CD4-positive, alpha-beta memory T cell (primary cell): Measurements from ENCODE around the gene ASIC3. TPM values are rescaled to one million over a fixed set of nuclear protein-coding genes. Genes with fewer than 3 reads are reported as not detected.

Experiments used
- CTCF ChIA-PET: fragments of 350-600 bp; sonication (Branson Sonifier 250); formaldehyde crosslinking; loops from one replicate; lab custom pipeline; 2021; ENCODE audit warnings: inconsistent platforms; ENCODE audit not compliant: partially characterized antibody; lab: Charles Lee
- POLR2A ChIA-PET: fragments of 350-600 bp; sonication (Branson Sonifier 250); formaldehyde crosslinking; loops from one replicate; lab custom pipeline; 2021; ENCODE audit not compliant: partially characterized antibody; lab: Charles Lee
- DNase-seq, 5 donors: peaks; one replicate each; pipeline versions ENCODE4 v3.0.0 to v3.0.0-alpha.2; 2020 to 2022; ENCODE audit warnings: mixed read lengths in 1 of 5
- H3K27ac ChIP-seq: one replicate; pipeline ENCODE4 v1.7.0; 2013; ENCODE audit warnings: low read depth, low read length
- H3K27me3 ChIP-seq: 2 replicates; pipeline ENCODE4 v1.7.0; 2013; ENCODE audit warnings: mild to moderate bottlenecking, low read length, moderate library complexity; ENCODE audit not compliant: insufficient read depth
- H3K36me3 ChIP-seq: 2 replicates; pipeline ENCODE4 v1.7.0; 2013; ENCODE audit warnings: mild to moderate bottlenecking, low read length, moderate library complexity; ENCODE audit not compliant: insufficient read depth
- H3K4me1 ChIP-seq: 2 replicates; pipeline ENCODE4 v1.7.0; 2013; ENCODE audit warnings: mild to moderate bottlenecking, low read length, moderate library complexity; ENCODE audit not compliant: insufficient read depth
- H3K4me3 ChIP-seq, 2 donors: one replicate each; pipeline ENCODE4 v1.7.0; 2013; ENCODE audit warnings: low read length in 2 of 2, mild to moderate bottlenecking in 1 of 2
- H3K9me3 ChIP-seq, 2 donors: one replicate each; pipeline ENCODE4 v1.7.0; 2013; ENCODE audit warnings: low read length in 2 of 2, control low read depth in 1 of 2; ENCODE audit not compliant: control insufficient read depth in 1 of 2
- H3K27ac Mint-ChIP-seq, 7 donors: one replicate each; pipeline ENCODE4 v1.8.0; 2020 to 2021; ENCODE audit warnings: mixed read lengths in 7 of 7, mild to moderate bottlenecking in 6 of 7, inconsistent platforms in 3 of 7, moderate library complexity in 3 of 7
- H3K27me3 Mint-ChIP-seq, 2 donors: one replicate each; pipeline ENCODE4 v1.8.0; 2020 to 2021; ENCODE audit warnings: mixed read lengths in 2 of 2
- H3K36me3 Mint-ChIP-seq, 2 donors: one replicate each; pipeline ENCODE4 v1.8.0; 2020 to 2021; ENCODE audit warnings: mixed read lengths in 2 of 2, inconsistent platforms in 1 of 2, mild to moderate bottlenecking in 1 of 2
- H3K4me1 Mint-ChIP-seq, 4 donors: one replicate each; pipeline ENCODE4 v1.8.0; 2020 to 2021; ENCODE audit warnings: mixed read lengths in 4 of 4, mild to moderate bottlenecking in 1 of 4
- H3K4me3 Mint-ChIP-seq, 8 donors: one replicate each; pipeline ENCODE4 v1.8.0; 2020 to 2021; ENCODE audit warnings: mixed read lengths in 8 of 8, mild to moderate bottlenecking in 7 of 8, moderate library complexity in 6 of 8, inconsistent platforms in 3 of 8
- H3K9me3 Mint-ChIP-seq, 8 donors: one replicate each; pipeline ENCODE4 v1.8.0; 2020 to 2021; ENCODE audit warnings: mixed read lengths in 8 of 8, mild to moderate bottlenecking in 5 of 8, inconsistent platforms in 3 of 8, moderate library complexity in 1 of 8
- intact Hi-C: fragments of 100-400 bp; cut with micrococcal nuclease; formaldehyde crosslinking; loops from one replicate; pipeline ENCODE4 v1.15.1; 2023
- polyA plus RNA-seq, 2 donors: library from polyadenylated mRNA; unstranded; fragments of 300-500 nt; fragmentation: Illumina TruSeq; gene quantifications; one replicate each; pipeline ENCODE4 v1.2.3, GENCODE V29; 2021
- total RNA-seq, 2 experiments: library from RNA; stranded (reverse); gene quantifications; one replicate each; pipeline ENCODE4 v1.2.3, GENCODE V29; 2021

ASIC3 gene
- total and polyA plus RNA-seq, 4 experiments from 2014 or later: 10.6 to 11.6 TPM; not detected in 2

- DNase-seq: peak in 1 of 5 donors; percentile 29
- peaks cover 0 to 2% (median 0%) of the 10 kb centered on the region in 8 donors for H3K9me3 Mint-ChIP-seq
- H3K36me3 ChIP-seq: no peaks in the 10 kb centered on the region
- H3K9me3 ChIP-seq: no peaks in the 10 kb centered on the region
- H3K4me3 Mint-ChIP-seq: peak overlapping the region; percentile 23 to 86 (median 68)
- H3K4me1 ChIP-seq: peaks cover 99% of the 10 kb centered on the region
- H3K4me3 ChIP-seq: no peak overlapping the region
- peak overlapping the region; percentile 97 to 100 (median 99) for H3K27ac Mint-ChIP-seq
- no peaks in the 10 kb centered on the region for H3K27me3 ChIP-seq
- H3K27ac ChIP-seq: peak overlapping the region; percentile 96
- peaks cover 57 to 94% (median 77%) of the 10 kb centered on the region in 4 donors for H3K4me1 Mint-ChIP-seq
- no peaks in the 10 kb centered on the region for H3K27me3 Mint-ChIP-seq
- CTCF ChIA-PET: interaction anchor here (1.1 to 9.1 kb wide), 3 partner anchors 21 to 115 kb away, joined by 3 to 98 read pairs (median 73); partner anchors contain the start of gene NOS3
- POLR2A ChIA-PET: interaction anchor here (0.8 to 13.0 kb wide), 12 partner anchors 6 to 75 kb away, joined by 3 to 182 read pairs (median 4); partner anchors contain the start of genes ABCB8, NOS3 and TMUB1
- intact Hi-C loops: loop anchor here (1.0 to 10.0 kb wide), 3 partner anchors 15 to 332 kb away; partner anchors contain the start of genes ABCB8 and NUB1
- peaks cover 1 to 5% of the 10 kb centered on the region in 2 donors for H3K36me3 Mint-ChIP-seq
These were observed 35.4 kb upstream of the ASIC3 start for GRCh38 chr7:151012911-151013347.

- Histone ChIP-seq H3K36me3 (no peaks in the 10 kb centered on the region), H3K9me3 (no peaks in the 10 kb centered on the region), H3K27me3 (no peaks in the 10 kb centered on the region), H3K4me1 (peaks cover 99% of the 10 kb centered on the region), H3K27ac (peak overlapping the region; percentile 96), H3K4me3 (no peak overlapping the region)
- ChIA-PET POLR2A (interaction anchor here (0.6 to 13.0 kb wide), 20 partner anchors 8 to 446 kb away, joined by 3 to 182 read pairs (median 4); partner anchors contain the start of genes ABCB8, ATG9B, CDK5 and FASTK), CTCF (interaction anchor here (1.6 to 9.1 kb wide), 6 partner anchors 15 to 98 kb away, joined by 4 to 98 read pairs (median 10); partner anchors contain the start of genes ABCB8 and NOS3)
- Mint-ChIP-seq H3K4me1 (peaks cover 57 to 94% (median 77%) of the 10 kb centered on the region in 4 donors), H3K27ac (peak overlapping the region; percentile 97 to 100 (median 100)), H3K4me3 (peak overlapping the region in 6 of 8 donors; percentile 88 to 95 (median 94)), H3K36me3 (peaks cover 1 to 5% of the 10 kb centered on the region in 2 donors), H3K9me3 (peaks cover 0 to 2% (median 0%) of the 10 kb centered on the region in 8 donors), H3K27me3 (no peaks in the 10 kb centered on the region)
- DNase-seq: no peak
- intact Hi-C loops: loop anchor here (1.0 to 10.0 kb wide), 3 partner anchors 15 to 331 kb away; partner anchors contain the start of genes ABCB8 and NUB1
These were observed 35.0 kb upstream of the ASIC3 start for GRCh38 chr7:151013356-151013732.

- ChIA-PET POLR2A (interaction anchor here (0.6 to 13.0 kb wide), 26 partner anchors 9 to 446 kb away, joined by 3 to 182 read pairs (median 4); partner anchors contain the start of genes ABCB8, ABCF2, AGAP3 and ATG9B), CTCF (interaction anchor here (1.1 to 9.1 kb wide), 9 partner anchors 14 to 101 kb away, joined by 3 to 98 read pairs (median 5); partner anchors contain the start of genes ABCB8, NOS3 and SLC4A2)
- Histone ChIP-seq H3K27me3 (no peaks in the 10 kb centered on the region), H3K36me3 (no peaks in the 10 kb centered on the region), H3K9me3 (no peaks in the 10 kb centered on the region), H3K27ac (peak overlapping the region; percentile 96), H3K4me3 (peak overlapping the region; percentile 34 to 68), H3K4me1 (peaks cover 96% of the 10 kb centered on the region)
- intact Hi-C loops: loop anchor here (1.0 to 10.0 kb wide), 3 partner anchors 14 to 331 kb away; partner anchors contain the start of genes ABCB8 and NUB1
- peak; percentile 92 to 97 (median 96) for DNase-seq
- Mint-ChIP-seq H3K9me3 (peaks cover 0 to 2% (median 0%) of the 10 kb centered on the region in 8 donors), H3K4me1 (peaks cover 57 to 94% (median 76%) of the 10 kb centered on the region in 4 donors), H3K27me3 (peaks cover 1 to 2% of the 10 kb centered on the region in 2 donors), H3K4me3 (peak overlapping the region; percentile 88 to 95 (median 94)), H3K27ac (peak overlapping the region; percentile 97 to 100 (median 100)), H3K36me3 (peaks cover 1 to 5% of the 10 kb centered on the region in 2 donors)
These were observed 34.4 kb upstream of the ASIC3 start for GRCh38 chr7:151013733-151014497.

GRCh38 chr7:151014950-151015349 lies 33.4 kb upstream of the ASIC3 start:
- DNase-seq: peak in 3 of 5 donors; percentile 43 to 56 (median 44)
- peak overlapping the region; percentile 96 for H3K27ac ChIP-seq
- Mint-ChIP-seq H3K27me3 (peaks cover 1 to 3% of the 10 kb centered on the region in 2 donors), H3K4me1 (peaks cover 59 to 95% (median 77%) of the 10 kb centered on the region in 4 donors), H3K4me3 (peak overlapping the region; percentile 88 to 95 (median 94)), H3K27ac (peak overlapping the region; percentile 97 to 100 (median 100)), H3K36me3 (peaks cover 1 to 5% of the 10 kb centered on the region in 2 donors), H3K9me3 (peaks cover 0 to 2% (median 0%) of the 10 kb centered on the region in 8 donors)
- intact Hi-C loops: loop anchor here (10.0 kb wide), 1 partner anchor 330 kb away; the partner anchor contains the start of gene NUB1
- peak overlapping the region in 1 of 2 donors; percentile 68 for H3K4me3 ChIP-seq
- no peaks in the 10 kb centered on the region for H3K36me3 ChIP-seq
- POLR2A ChIA-PET: interaction anchor here (0.6 to 13.0 kb wide), 17 partner anchors 9 to 447 kb away, joined by 3 to 182 read pairs (median 4); partner anchors contain the start of genes ABCB8, ABCF2, AGAP3 and ATG9B
- no peaks in the 10 kb centered on the region for H3K27me3 ChIP-seq
- H3K9me3 ChIP-seq: no peaks in the 10 kb centered on the region
- H3K4me1 ChIP-seq: peaks cover 90% of the 10 kb centered on the region
- CTCF ChIA-PET: interaction anchor here (1.1 to 9.1 kb wide), 10 partner anchors 13 to 100 kb away, joined by 3 to 98 read pairs (median 4); partner anchors contain the start of genes ABCB8, NOS3 and SLC4A2

GRCh38 chr7:151015967-151016366 lies 32.4 kb upstream of the ASIC3 start:
- intact Hi-C loops: loop anchor here (10.0 kb wide), 1 partner anchor 329 kb away; the partner anchor contains the start of gene NUB1
- H3K36me3 ChIP-seq: no peaks in the 10 kb centered on the region
- no peak overlapping the region for H3K4me3 ChIP-seq
- H3K27ac Mint-ChIP-seq: peak overlapping the region; percentile 85 to 100 (median 99)
- H3K27ac ChIP-seq: no peak overlapping the region
- H3K36me3 Mint-ChIP-seq: peaks cover 1 to 5% of the 10 kb centered on the region in 2 donors
- H3K4me1 ChIP-seq: peaks cover 80% of the 10 kb centered on the region
- POLR2A ChIA-PET: interaction anchor here (1.4 to 13.0 kb wide), 3 partner anchors 7 to 13 kb away, joined by 3 to 182 read pairs (median 77); partner anchors contain the start of gene ABCB8
- H3K9me3 Mint-ChIP-seq: peaks cover 0 to 2% (median 0%) of the 10 kb centered on the region in 8 donors
- peak overlapping the region in 2 of 8 donors; percentile 43 to 94 for H3K4me3 Mint-ChIP-seq
- no peaks in the 10 kb centered on the region for H3K27me3 ChIP-seq
- CTCF ChIA-PET: interaction anchor here (1.7 to 7.4 kb wide), 7 partner anchors 8 to 55 kb away, joined by 4 to 98 read pairs (median 44); partner anchors contain the start of genes ABCB8 and NOS3
- no peaks in the 10 kb centered on the region for H3K9me3 ChIP-seq
- DNase-seq: no peak
- H3K27me3 Mint-ChIP-seq: peaks cover 1 to 7% of the 10 kb centered on the region in 2 donors
- peaks cover 51 to 85% (median 68%) of the 10 kb centered on the region in 4 donors for H3K4me1 Mint-ChIP-seq

GRCh38 chr7:151016505-151016904 lies 31.8 kb upstream of the ASIC3 start:
- intact Hi-C loops: loop anchor here (10.0 kb wide), 1 partner anchor 328 kb away; the partner anchor contains the start of gene NUB1
- Mint-ChIP-seq H3K4me1 (peaks cover 48 to 80% (median 64%) of the 10 kb centered on the region in 4 donors), H3K9me3 (peaks cover 0 to 2% (median 0%) of the 10 kb centered on the region in 8 donors), H3K27ac (peak overlapping the region; percentile 61 to 100 (median 90)), H3K36me3 (peaks cover 1 to 5% of the 10 kb centered on the region in 2 donors), H3K4me3 (peak overlapping the region in 5 of 8 donors; percentile 33 to 61 (median 36)), H3K27me3 (peaks cover 1 to 8% of the 10 kb centered on the region in 2 donors)
- H3K36me3 ChIP-seq: no peaks in the 10 kb centered on the region
- no peak overlapping the region for H3K4me3 ChIP-seq
- no peaks in the 10 kb centered on the region for H3K9me3 ChIP-seq
- peaks cover 75% of the 10 kb centered on the region for H3K4me1 ChIP-seq
- POLR2A ChIA-PET: interaction anchor here (1.4 to 13.0 kb wide), 3 partner anchors 8 to 12 kb away, joined by 3 to 182 read pairs (median 77); partner anchors contain the start of gene ABCB8
- no peaks in the 10 kb centered on the region for H3K27me3 ChIP-seq
- CTCF ChIA-PET: interaction anchor here (0.9 to 7.4 kb wide), 9 partner anchors 9 to 611 kb away, joined by 3 to 98 read pairs (median 42); partner anchors contain the start of genes ABCB8 and NOS3
- H3K27ac ChIP-seq: no peak overlapping the region
- no peak for DNase-seq
